HG03558 (cell line): ENCODE data around the gene FBXO42.

Experiments used
- ATAC-seq: cut with Tn5 transposase; IDR thresholded peaks from one replicate; pipeline ENCODE4 v1.9.1; 2021; ENCODE audit warnings: moderate number of reproducible peaks; ENCODE audit not compliant: unreplicated experiment; ENCODE audit errors: extremely low read depth

FBXO42 gene

DNA sequence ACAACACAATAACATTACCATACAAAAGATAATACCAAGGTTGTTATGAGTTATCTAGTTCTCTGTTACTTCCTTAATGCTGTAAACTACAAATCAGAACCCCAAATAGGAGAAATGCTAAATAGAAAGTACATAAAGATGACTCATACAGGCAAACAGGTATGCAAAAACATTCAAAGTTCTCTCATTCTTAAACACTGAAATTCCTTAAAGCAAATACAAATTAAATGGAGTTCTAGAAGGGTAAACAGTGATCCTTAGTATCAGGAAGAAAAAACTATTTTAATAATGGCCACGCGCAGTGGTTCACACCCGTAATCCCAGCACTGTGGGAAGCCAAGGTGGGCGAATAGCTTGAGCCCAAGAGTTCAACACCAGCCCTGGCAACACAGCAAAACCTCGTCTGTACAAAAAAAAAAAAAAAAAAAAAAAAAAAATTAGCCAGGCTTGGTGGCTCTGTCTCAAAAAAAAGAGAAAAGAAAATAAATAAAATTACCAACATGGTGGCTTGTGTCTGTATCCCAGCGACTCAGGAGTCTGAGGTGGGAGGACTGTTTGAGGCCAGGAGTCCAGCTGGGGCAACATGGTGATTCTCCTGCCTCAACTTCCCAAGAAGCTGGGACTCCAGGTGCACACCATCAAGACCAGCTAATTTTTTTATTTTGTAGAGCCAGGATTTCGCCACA lies 17.5 kb downstream of the FBXO42 start:
- no peak for ATAC-seq

DNA sequence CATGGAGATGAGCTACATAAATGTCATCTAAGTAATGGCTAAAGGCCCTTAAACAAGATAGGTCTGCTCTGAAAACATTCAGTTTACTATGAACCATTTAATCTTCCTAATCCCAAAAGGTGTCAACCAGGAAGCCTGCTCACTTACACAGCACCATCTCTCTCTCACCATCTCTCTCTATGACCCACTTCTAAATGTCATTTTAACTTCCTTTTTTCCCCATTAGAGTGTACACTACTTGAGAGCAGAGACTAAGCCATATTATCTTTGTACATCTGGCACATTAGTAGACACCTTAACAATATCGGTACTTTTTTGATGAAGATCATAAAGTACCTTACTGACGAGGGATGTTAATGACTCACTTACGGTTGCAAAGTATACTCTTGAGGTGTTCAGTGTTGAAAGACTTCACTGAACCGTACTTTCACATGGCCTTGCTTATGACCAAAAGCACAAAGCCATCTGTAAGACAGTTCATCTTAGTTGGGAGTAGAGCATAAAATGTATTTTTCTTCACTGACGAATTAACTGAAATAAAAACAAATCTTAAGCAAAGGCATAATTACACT lies 25.4 kb downstream of the FBXO42 start:
- no peak for ATAC-seq

DNA sequence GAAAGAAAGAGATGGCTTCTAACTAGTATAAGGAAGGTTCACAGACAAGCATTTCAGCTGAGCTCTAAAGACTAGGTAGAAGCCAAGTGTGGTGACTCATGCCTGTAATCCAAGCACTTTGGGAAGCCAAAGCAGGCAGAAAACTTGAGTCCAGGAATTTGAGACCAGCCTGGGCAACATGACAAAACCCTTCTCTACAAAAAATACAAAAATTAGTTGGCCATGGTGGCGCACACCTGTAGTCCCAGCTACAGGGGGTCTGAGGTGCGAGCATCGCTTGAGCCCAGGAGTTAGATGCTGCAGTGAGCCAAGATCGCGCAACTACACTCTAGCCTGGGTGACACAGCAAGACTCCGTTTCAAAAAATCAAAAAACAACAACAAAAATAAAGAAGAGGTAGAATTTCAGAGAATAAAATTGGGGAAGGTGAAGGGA lies 27.8 kb downstream of the FBXO42 start:
- ATAC-seq, result no peak

DNA sequence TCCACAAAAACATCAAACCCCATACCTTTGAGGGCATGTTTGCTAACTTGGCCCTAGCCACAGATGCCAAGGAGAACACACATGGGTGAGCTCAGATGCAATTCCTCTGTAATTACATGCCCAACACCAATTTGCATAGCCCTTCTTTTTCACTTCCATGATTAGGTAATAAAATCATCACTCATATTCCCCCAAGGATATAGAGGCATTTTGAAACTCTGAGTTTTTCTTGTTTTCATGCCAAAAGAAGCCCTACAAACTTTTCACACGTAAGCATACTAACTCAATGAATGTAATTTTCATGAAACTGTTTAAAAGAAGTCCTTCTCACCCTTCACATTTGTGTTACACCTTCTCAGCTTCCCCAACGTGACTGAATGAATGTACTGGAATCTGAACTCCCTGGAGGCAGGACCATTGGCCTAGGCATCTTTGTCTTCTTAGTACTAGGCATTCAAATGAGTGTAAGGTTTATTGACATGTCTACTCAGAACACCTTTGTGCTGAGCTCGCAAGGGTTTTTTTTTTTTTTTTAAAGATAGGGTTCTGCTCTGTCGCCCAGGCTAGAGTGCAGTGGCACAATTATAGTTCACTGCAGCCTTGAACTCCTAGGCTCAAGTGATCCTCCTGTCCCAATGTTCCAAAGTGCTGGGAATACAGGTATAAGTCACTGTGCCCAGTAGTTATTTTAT lies 31.0 kb downstream of the FBXO42 start:
- no peak for ATAC-seq

GRCh38 chr1:16318555-16318954 lies 33.7 kb downstream of the FBXO42 start:
- ATAC-seq, result no peak

- ATAC-seq, result no peak
Measured at GRCh38 chr1:16315437-16315836, 36.8 kb downstream of the FBXO42 start.

- ATAC-seq, result no peak
Measured at GRCh38 chr1:16307222-16307621, 45.1 kb downstream of the FBXO42 start.

GRCh38 chr1:16302709-16303627 lies 49.3 kb downstream of the FBXO42 start:
- ATAC-seq, result no peak

GRCh38 chr1:16300436-16300835 lies 51.8 kb downstream of the FBXO42 start:
- ATAC-seq, result no peak

DNA sequence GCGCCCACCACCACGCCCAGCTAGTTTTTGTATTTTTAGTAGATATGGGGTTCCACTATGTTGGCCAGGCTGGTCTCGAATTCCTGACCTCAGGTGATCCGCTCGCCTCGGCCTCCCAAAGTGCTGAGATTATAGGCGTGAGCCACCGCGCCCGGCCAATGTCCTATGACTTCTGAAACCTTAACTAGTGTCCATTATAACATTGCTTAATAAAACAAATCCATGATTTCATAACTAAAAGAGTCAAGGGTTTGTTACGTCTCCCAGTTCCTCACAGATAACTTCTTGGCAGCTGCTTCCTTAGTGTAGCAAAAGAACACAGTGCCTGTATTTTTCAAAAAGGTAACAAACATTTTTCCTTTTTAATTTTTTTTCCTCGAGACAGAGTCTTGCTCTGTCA lies 53.6 kb downstream of the FBXO42 start:
- no peak for ATAC-seq

DNA sequence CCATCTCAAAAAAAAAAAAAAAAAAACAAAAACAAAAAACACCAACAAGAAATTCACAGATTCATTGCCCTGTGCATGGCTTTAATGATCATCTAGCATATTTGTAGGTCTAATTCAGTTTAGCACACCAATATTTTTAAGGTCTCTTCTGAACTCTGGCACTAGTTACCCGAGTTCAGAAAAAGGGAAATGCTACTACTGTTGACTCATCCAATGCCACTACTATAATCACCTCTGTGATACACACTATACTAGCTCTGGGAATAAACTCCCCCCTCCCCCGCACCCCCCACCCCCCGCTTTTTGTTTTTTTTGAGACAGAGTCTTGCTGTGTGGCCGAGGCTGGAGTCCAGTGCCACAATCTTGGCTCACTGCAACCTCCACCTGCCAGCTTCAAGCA lies 55.6 kb downstream of the FBXO42 start:
- ATAC-seq, result no peak

GRCh38 chr1:16294219-16295212 lies 57.8 kb downstream of the FBXO42 start:
- ATAC-seq, result no peak

DNA sequence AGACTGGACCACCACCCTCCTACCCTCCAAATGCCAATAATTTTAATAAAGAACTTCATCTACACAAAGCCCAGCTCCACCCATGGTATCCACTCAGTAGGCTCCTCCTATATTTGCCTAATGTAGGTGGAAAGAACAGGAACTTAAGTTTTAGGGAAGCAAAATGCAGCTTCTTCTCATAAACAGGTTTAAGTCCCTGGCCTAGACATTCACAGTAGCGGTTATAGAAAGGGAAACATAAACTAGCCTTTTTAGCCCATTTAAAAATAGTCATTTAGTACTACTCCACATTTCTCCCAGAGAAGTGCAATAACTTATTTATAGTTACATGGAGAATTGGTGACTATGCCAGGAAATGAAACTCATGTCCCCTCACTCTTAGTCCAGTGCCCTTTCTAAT lies 58.7 kb downstream of the FBXO42 start:
- no peak for ATAC-seq

DNA sequence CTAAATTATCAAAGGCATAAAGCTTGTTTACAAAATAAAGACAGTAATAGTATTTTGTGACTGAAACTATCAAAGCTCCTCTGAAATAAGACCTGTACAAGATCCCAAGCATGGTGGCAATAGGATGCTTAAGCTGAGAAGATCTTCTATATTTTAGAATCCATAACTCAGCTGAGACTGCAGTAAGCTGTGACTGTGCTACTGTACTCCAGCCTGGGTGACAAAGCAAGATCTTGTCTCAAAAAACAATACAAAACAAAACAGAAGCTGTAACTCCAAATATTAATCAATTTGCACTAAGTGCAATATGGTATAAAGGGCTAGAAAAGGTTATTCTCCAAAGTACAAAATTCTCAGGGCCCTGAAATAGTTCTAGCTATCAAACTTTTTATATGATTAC lies 59.5 kb downstream of the FBXO42 start:
- no peak for ATAC-seq

GRCh38 chr1:16289959-16290358 lies 62.3 kb downstream of the FBXO42 start:
- no peak for ATAC-seq

- no peak for ATAC-seq
Measured at GRCh38 chr1:16286122-16286521, 66.2 kb downstream of the FBXO42 start.

DNA sequence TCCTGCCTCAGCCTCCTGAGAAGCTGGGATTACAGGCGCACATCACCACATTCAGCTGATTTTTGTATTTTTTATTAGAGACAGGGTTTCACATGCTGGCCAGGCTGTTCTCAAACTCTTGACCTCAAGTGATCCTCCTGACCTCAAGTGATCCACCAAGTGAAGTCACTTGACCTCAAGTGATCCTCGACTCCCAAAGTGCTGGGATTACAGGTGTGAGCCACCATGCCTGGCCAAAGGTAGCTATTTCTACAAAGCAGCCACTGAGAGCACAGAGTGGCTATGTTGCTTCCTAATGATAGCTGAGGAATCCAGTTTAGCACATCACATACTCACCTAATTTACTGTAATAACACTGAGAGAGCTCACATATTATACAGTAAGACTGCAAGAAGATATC lies 70.5 kb downstream of the FBXO42 start:
- no peak for ATAC-seq

DNA sequence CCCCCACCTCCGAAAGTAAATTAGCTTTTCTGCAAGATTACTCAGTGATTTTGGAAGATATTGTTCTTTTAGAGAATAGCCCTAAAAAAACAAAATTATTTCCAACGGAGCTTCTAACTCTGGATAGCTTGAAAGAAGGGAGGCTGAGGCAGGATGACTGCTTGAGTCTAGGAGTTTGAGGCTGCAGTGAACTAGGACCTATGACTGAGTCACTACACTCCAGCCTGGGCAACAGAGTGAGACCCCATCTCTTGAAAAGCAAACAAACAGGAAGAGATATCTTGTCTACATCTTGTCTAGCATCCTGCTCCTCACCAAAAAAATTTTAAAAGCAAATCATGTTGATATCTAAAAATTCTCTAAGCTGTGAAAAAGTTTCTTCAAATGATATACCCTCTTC lies 73.1 kb downstream of the FBXO42 start:
- no peak for ATAC-seq

- ATAC-seq, result no peak
Measured at GRCh38 chr1:16276302-16277030, 75.8 kb downstream of the FBXO42 start.
